CD4-positive, CD25-positive, alpha-beta regulatory T cell (primary cell): ENCODE measurements around the gene GLA. TPM values are rescaled to one million over a fixed set of nuclear protein-coding genes. Genes with fewer than 3 reads are reported as not detected.

Experiments used
- ATAC-seq, 2 donors: fragments of 150-1000 bp; cut with Tn5 transposase; one replicate each; pipeline ENCODE4 v1.10.0; 2021; ENCODE audit warnings: low read depth in 2 of 2, moderate number of reproducible peaks in 2 of 2, moderate library complexity in 1 of 2
- DNase-seq, 3 donors: peaks; one replicate each; pipeline versions ENCODE4 v3.0.0 to v3.0.0-alpha.2; 2012 to 2022; ENCODE audit warnings: mixed read lengths in 1 of 3
- H3K27ac ChIP-seq: one replicate; pipeline ENCODE4 v1.7.0; 2013; ENCODE audit warnings: mild to moderate bottlenecking, low read length; ENCODE audit not compliant: insufficient read depth, poor library complexity, severe bottlenecking
- H3K27me3 ChIP-seq: one replicate; pipeline ENCODE4 v1.7.0; 2013; ENCODE audit warnings: low read length; ENCODE audit not compliant: control insufficient read depth, insufficient read depth
- H3K36me3 ChIP-seq: one replicate; pipeline ENCODE4 v1.7.0; 2013; ENCODE audit warnings: mild to moderate bottlenecking, low read length, moderate library complexity; ENCODE audit not compliant: control insufficient read depth, insufficient read depth
- H3K4me1 ChIP-seq: 2 replicates; pipeline ENCODE4 v1.7.0; 2013; ENCODE audit warnings: mild to moderate bottlenecking, low read length; ENCODE audit not compliant: insufficient read depth, control insufficient read depth, poor library complexity, severe bottlenecking
- H3K4me3 ChIP-seq: one replicate; pipeline ENCODE4 v1.7.0; 2013; ENCODE audit warnings: low read depth, mild to moderate bottlenecking, low read length, moderate library complexity
- H3K9me3 ChIP-seq, 2 experiments: 1 replicate in 1 of 2; 2 replicates in 1 of 2; pipeline ENCODE4 v1.7.0; 2013; ENCODE audit warnings: low read length in 2 of 2, mild to moderate bottlenecking in 1 of 2, moderate library complexity in 1 of 2; ENCODE audit not compliant: control insufficient read depth in 2 of 2
- H3K27ac Mint-ChIP-seq, 3 donors: one replicate each; pipeline ENCODE4 v1.8.0; 2020 to 2022; ENCODE audit warnings: mild to moderate bottlenecking in 3 of 3, mixed read lengths in 3 of 3, moderate library complexity in 2 of 3
- H3K27me3 Mint-ChIP-seq: one replicate; pipeline ENCODE4 v1.8.0; 2022; ENCODE audit warnings: mild to moderate bottlenecking, mixed read lengths
- H3K36me3 Mint-ChIP-seq: one replicate; pipeline ENCODE4 v1.8.0; 2020; ENCODE audit warnings: mixed read lengths
- H3K4me1 Mint-ChIP-seq, 4 donors: one replicate each; pipeline ENCODE4 v1.8.0; 2020 to 2022; ENCODE audit warnings: mixed read lengths in 4 of 4, mild to moderate bottlenecking in 1 of 4
- H3K4me3 Mint-ChIP-seq, 4 donors: one replicate each; pipeline ENCODE4 v1.8.0; 2020 to 2022; ENCODE audit warnings: mild to moderate bottlenecking in 4 of 4, mixed read lengths in 4 of 4, moderate library complexity in 3 of 4
- H3K9me3 Mint-ChIP-seq, 7 donors: one replicate each; pipeline ENCODE4 v1.8.0; 2020 to 2022; ENCODE audit warnings: mixed read lengths in 7 of 7, mild to moderate bottlenecking in 3 of 7, moderate library complexity in 2 of 7
- polyA plus RNA-seq, 4 donors: library from polyadenylated mRNA; unstranded; fragments of 300-500 nt; fragmentation: Illumina TruSeq; gene quantifications; one replicate each; pipeline ENCODE4 v1.2.3, GENCODE V29; 2021
- total RNA-seq: library from RNA; stranded (reverse); gene quantifications from one replicate; pipeline ENCODE4 v1.2.3, GENCODE V29; 2022

Gene GLA
- total and polyA plus RNA-seq, 5 donors from 2014 or later = 10.7 to 32.7 (median 13.2) TPM

DNA sequence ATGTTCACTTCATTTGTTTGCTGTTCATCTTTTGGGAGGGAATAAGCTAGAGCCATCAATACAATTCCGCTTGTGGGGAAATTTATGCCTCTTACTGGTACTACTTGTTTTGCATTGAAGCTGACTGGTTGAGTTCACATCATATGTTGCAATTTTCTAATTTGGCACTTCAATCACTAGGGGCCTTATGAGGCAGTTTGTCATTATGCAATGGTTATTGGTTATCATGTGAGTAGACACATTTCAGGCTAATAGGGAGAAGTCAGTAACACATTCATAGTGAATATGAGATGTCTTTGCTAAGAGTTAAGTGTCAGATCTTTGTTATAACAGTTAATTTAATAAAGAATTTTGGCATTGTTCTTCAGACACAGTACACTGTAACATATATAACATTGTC, 11.9 kb downstream of the GLA start:
- no peak for ATAC-seq
- no peaks in the 10 kb centered on the region for H3K27me3 Mint-ChIP-seq
- Histone ChIP-seq H3K27ac (no peak overlapping the region), H3K9me3 (no peaks in the 10 kb centered on the region), H3K4me3 (no peak overlapping the region), H3K27me3 (no peaks in the 10 kb centered on the region), H3K4me1 (peaks cover 6% of the 10 kb centered on the region), H3K36me3 (peaks cover 6% of the 10 kb centered on the region)
- H3K4me3 Mint-ChIP-seq = no peak overlapping the region
- no peak overlapping the region for H3K27ac Mint-ChIP-seq
- H3K9me3 Mint-ChIP-seq = peaks cover 0 to 1% (median 0%) of the 10 kb centered on the region in 7 donors
- no peak for DNase-seq
- no peaks in the 10 kb centered on the region for H3K36me3 Mint-ChIP-seq
- H3K4me1 Mint-ChIP-seq = peaks cover 4 to 27% (median 15%) of the 10 kb centered on the region in 4 donors

DNA sequence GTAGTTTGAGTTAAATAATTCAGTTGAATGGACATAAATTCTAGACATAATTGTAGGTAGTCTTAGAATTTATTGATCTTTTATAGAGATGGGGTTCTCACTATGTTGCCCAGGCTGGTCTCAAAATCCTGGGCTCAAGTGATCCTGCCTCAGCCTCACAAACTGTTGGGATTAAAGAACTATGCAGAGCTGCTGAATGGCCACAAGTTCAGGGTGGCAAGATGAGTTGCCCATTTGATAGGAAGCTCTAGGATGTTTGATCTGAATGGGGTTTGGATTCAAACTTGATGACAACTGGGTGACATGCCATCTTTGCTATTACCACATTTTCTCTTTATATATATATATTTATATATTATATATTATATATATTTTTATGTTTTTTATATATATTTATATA, 13.4 kb downstream of the GLA start:
- ATAC-seq = no peak

DNA sequence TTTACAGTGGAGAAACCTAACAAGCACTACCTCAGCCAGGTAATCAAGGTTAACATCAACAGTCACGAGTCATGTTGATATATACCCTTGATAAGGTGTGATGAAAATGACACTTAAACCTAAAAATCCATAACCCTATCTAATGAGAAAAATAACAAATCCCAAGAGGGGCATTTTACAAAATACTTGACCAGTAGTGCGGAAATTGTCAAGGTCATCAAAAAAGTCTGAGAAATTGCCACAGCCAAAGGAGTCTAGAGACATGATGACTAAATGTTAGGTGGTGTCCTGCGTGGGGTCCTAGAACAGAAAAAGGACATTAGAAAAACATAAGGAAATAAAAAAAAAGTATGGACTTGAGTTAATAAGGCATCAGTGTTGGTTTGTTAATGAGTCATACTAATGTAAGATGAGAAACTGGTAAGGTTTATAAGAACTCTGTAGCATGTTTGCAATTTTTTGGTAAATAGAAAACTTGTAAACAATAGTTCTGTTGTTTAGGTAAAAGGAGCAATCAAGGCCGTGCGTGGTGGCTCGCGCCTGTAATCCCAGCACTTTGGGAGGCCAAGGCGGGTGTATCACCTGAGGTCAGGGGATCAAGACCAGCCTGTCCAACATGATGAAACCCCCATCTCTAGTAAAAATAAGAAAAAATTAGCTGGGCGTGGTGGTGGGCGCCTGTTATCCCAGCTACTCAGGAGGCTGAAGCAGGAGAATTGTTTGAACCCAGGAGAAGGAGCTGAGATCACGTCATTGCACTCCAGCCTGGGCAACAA, 14.0 kb downstream of the GLA start:
- no peaks in the 10 kb centered on the region for H3K27me3 ChIP-seq
- DNase-seq = no peak
- no peaks in the 10 kb centered on the region for H3K9me3 ChIP-seq
- H3K4me1 ChIP-seq = peaks cover 6% of the 10 kb centered on the region
- H3K27me3 Mint-ChIP-seq = no peaks in the 10 kb centered on the region
- no peak for ATAC-seq
- H3K4me1 Mint-ChIP-seq = peaks cover 0 to 32% (median 16%) of the 10 kb centered on the region in 4 donors
- peaks cover 6% of the 10 kb centered on the region for H3K36me3 ChIP-seq
- peak overlapping the region in 2 of 3 donors; percentile 51 to 65 for H3K27ac Mint-ChIP-seq
- no peaks in the 10 kb centered on the region for H3K36me3 Mint-ChIP-seq
- peak overlapping the region; percentile 33 for H3K27ac ChIP-seq
- H3K9me3 Mint-ChIP-seq = no peaks in the 10 kb centered on the region
- H3K4me3 ChIP-seq = no peak overlapping the region
- H3K4me3 Mint-ChIP-seq = no peak overlapping the region

More for the DNA sequence above, 13.4 kb downstream of the GLA start:
- Histone ChIP-seq H3K9me3 (no peaks in the 10 kb centered on the region), H3K4me3 (no peak overlapping the region), H3K36me3 (peaks cover 6% of the 10 kb centered on the region), H3K27ac (no peak overlapping the region), H3K27me3 (no peaks in the 10 kb centered on the region), H3K4me1 (peaks cover 6% of the 10 kb centered on the region)
- Mint-ChIP-seq H3K27me3 (no peaks in the 10 kb centered on the region), H3K4me3 (no peak overlapping the region), H3K27ac (no peak overlapping the region), H3K36me3 (no peaks in the 10 kb centered on the region), H3K9me3 (no peaks in the 10 kb centered on the region), H3K4me1 (peaks cover 0 to 32% (median 16%) of the 10 kb centered on the region in 4 donors)
- no peak for DNase-seq

DNA sequence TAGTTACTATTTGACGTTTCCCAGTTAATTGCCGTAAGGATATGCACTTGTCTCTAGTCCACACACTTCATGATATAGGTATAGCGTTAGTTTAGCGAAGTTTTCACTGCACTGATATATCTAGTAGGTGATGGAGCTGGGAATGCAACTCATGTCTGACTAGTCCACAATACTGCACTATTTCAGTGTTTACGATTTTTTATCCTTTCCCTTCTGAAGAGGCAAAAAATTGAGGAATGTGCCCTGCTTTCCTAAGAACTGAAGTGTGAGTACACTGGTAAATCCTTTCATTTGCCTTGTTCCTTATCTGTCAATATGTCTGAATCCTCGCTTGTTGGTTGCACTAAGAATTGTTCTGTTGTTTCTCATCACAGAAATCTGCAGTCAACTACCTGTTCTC, 15.9 kb downstream of the GLA start:
- peak overlapping the region; percentile 90 to 99 (median 92) for H3K4me3 Mint-ChIP-seq

DNA sequence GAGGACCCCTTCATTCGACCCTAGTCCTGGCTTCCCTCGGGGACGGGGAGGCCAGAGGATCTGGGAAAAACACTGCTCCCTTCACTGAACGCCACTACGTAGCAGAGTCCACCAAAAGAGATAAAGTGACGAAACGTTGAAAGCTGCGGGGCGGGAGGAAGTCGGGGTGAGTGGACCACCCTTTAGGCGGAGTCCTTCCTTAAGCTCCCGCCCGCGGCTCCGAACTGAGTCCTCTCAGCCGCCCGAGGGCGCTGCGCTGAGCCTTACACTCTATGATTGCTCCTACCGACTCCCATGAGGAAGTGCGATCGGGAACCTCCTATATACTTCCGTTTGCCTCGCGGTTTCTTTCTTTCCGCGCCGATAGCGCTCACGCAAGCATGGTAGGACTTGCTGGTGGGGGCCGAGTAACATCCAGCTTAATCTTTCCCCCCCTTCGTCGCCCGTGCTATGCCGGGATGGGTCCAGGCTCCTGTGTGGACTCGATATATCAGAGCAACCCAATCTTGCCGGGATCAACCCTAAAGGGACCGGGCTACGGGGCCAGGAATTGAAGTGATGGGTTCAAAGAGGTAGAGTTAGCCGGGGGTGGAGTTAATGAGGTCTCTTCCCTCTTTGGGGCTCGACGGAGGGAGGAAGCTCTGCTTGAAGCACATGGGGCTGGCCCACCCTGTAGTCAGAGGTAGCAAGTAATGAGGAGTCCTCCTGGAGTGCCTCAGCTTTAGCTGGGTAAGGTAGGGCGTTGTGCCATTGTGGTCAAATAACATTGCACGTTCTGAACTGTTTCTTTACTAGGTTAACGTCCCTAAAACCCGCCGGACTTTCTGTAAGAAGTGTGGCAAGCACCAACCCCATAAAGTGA, 16.8 kb downstream of the GLA start, which contains the start of gene RPL36A:
Gene RPL36A (plus strand): TSS at position 348 of the 862 bp plus-strand sequence. CDS start 33 bp downstream, at position 381.
- Mint-ChIP-seq H3K4me1 (peaks cover 0 to 32% (median 16%) of the 10 kb centered on the region in 4 donors), H3K9me3 (no peaks in the 10 kb centered on the region), H3K27me3 (no peaks in the 10 kb centered on the region), H3K36me3 (no peaks in the 10 kb centered on the region), H3K4me3 (peak within 1 kb of the TSS; percentile 90 to 99 (median 92)), H3K27ac (peak within 1 kb of the TSS; percentile 93 to 97 (median 95))
- Histone ChIP-seq H3K4me3 (peak within 1 kb of the TSS; percentile 75), H3K4me1 (peaks cover 6% of the 10 kb centered on the region), H3K27ac (peak within 1 kb of the TSS; percentile 80), H3K9me3 (no peaks in the 10 kb centered on the region), H3K27me3 (no peaks in the 10 kb centered on the region), H3K36me3 (peaks cover 6% of the 10 kb centered on the region)
- ATAC-seq (peak; percentile 90 to 92), DNase-seq (peak; percentile 62 to 90 (median 70))

More for the DNA sequence above, 15.9 kb downstream of the GLA start:
- no peaks in the 10 kb centered on the region for H3K9me3 Mint-ChIP-seq
- H3K27me3 Mint-ChIP-seq = no peaks in the 10 kb centered on the region
- H3K27ac Mint-ChIP-seq = peak overlapping the region; percentile 93 to 97 (median 95)
- H3K27ac ChIP-seq = peak overlapping the region; percentile 80
- H3K36me3 ChIP-seq = peaks cover 6% of the 10 kb centered on the region
- H3K4me1 Mint-ChIP-seq = peaks cover 0 to 32% (median 16%) of the 10 kb centered on the region in 4 donors
- no peaks in the 10 kb centered on the region for H3K36me3 Mint-ChIP-seq
- no peak for DNase-seq
- no peaks in the 10 kb centered on the region for H3K27me3 ChIP-seq
- peaks cover 6% of the 10 kb centered on the region for H3K4me1 ChIP-seq
- ATAC-seq = no peak
- peak overlapping the region; percentile 75 for H3K4me3 ChIP-seq
- no peaks in the 10 kb centered on the region for H3K9me3 ChIP-seq

DNA sequence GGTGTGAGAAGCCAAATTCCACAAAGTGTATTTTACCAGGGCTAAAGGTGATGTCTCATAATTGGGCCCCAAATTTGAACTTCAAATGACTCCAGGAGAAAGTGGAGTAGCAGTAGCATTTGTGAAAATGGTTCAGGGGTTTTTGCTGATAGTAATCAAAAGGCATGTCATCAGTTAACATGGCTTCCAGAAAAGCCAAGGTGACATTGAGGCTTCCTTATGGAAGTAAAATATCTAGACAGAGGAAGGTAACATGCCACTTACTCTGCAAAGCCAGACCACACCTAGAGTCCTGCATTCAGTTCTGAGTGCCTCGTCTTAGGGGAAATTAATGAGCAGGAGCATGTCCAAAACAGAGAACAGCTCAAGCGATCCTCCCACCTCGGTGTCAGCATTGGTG, 19.1 kb downstream of the GLA start:
- H3K27me3 ChIP-seq = no peaks in the 10 kb centered on the region
- peaks cover 4% of the 10 kb centered on the region for H3K36me3 ChIP-seq
- no peaks in the 10 kb centered on the region for H3K9me3 ChIP-seq
- ATAC-seq = no peak
- no peaks in the 10 kb centered on the region for H3K27me3 Mint-ChIP-seq
- H3K4me1 ChIP-seq = peaks cover 6% of the 10 kb centered on the region
- no peak overlapping the region for H3K4me3 ChIP-seq
- H3K27ac Mint-ChIP-seq = no peak overlapping the region
- H3K4me1 Mint-ChIP-seq = peaks cover 0 to 27% (median 15%) of the 10 kb centered on the region in 4 donors
- DNase-seq = no peak
- H3K36me3 Mint-ChIP-seq = no peaks in the 10 kb centered on the region
- H3K4me3 Mint-ChIP-seq = no peak overlapping the region
- H3K27ac ChIP-seq = no peak overlapping the region
- no peaks in the 10 kb centered on the region for H3K9me3 Mint-ChIP-seq

DNA sequence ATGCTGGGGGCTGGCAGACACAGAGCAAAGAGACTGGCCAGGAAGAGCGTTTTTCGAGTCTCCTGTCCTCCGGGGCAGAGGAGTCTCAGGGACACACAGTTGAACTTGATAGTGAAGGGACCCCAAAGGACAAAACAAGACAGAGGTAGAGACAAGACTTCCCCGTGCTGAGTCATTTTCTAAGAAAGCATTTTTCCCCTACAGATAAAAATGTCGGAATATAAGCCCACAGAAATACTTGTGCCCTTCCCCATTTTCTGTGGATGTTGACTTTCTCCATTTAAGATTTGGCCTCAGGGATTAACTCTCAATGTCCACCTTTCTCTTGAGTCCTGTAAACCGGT, 21.2 kb downstream of the GLA start:
- H3K27me3 Mint-ChIP-seq = peaks cover 2% of the 10 kb centered on the region
- peaks cover 4% of the 10 kb centered on the region for H3K4me1 ChIP-seq
- no peaks in the 10 kb centered on the region for H3K9me3 Mint-ChIP-seq
- no peaks in the 10 kb centered on the region for H3K9me3 ChIP-seq
- H3K36me3 ChIP-seq = no peaks in the 10 kb centered on the region
- peak overlapping the region in 2 of 3 donors; percentile 11 to 46 for H3K27ac Mint-ChIP-seq
- no peaks in the 10 kb centered on the region for H3K27me3 ChIP-seq
- DNase-seq (no peak), ATAC-seq (no peak)
- H3K4me3 ChIP-seq = no peak overlapping the region
- H3K4me3 Mint-ChIP-seq = no peak overlapping the region
- H3K27ac ChIP-seq = no peak overlapping the region
- no peaks in the 10 kb centered on the region for H3K36me3 Mint-ChIP-seq
- peaks cover 0 to 12% (median 8%) of the 10 kb centered on the region in 4 donors for H3K4me1 Mint-ChIP-seq
